SIG-M5 treated with dmso at 0.1 percent for 504 hours (cell line): ENCODE measurements around the gene GRIK3.

Experiments used
- DNase-seq: peaks from one replicate; lab custom pipeline; 2025; ENCODE audit not compliant: unreplicated experiment; lab: John Stamatoyannopoulos, UW

GRIK3 gene

DNA sequence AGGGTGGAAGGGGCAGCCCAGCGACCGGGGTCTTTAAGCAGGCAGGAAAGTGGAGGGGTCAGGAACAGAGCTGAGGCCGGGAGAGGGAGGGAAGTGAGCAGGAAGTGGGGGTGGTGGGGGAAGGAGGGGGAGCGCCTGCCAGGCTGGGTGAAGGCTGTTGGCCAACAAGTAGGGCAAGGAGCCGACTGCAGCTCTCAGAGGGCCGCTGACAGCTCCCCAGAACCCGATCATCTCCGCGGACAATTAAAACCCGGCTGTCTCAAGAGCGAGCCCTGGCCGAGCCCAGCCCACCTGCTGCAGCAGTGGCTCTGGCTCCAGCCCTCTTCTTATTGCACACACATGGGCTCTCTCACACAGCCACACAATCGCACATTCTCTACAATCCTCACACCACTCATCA lies 51.6 kb downstream of the GRIK3 start:
- DNase-seq: no peak

DNA sequence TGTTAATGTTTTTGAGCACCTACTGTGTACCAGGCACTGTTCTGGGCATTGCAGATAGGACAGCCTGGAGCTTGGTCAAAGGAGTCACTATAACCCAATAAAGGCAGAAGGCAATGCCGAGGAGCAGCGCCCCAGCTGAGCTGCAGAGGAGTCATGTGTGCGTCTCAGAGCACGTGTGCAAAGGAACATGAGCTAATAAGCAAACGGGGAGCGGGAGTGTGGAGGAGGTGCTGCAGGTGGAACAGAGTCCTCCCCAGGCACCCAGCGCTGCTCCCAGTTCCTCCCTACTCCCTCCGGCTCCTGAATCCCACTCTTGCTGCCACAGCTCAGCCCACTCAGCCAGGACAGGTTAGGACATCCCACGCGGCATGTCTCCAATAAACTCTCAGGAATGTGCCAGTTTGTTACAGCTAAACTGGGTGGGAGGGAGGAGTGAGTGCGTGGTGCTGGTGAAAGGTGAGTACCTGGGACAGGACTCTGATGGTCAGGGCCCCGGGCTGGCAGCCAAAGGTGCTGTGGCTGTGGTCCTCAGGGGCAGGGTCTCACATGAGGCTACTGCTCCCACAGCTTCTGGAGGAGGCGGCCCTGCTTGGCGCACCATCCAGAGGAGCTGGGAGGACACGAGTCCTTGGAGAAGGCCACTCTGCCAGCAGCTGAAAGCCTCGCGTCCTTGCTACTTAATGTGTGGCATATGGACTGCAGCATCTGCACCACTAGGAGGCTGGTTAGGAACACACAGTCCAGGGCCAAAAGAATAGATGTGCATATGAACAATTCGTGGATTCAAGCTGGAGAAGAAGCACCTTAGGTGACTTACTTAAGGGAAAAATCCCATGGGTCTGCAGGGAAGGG lies 52.3 kb downstream of the GRIK3 start:
- no peak for DNase-seq

DNA sequence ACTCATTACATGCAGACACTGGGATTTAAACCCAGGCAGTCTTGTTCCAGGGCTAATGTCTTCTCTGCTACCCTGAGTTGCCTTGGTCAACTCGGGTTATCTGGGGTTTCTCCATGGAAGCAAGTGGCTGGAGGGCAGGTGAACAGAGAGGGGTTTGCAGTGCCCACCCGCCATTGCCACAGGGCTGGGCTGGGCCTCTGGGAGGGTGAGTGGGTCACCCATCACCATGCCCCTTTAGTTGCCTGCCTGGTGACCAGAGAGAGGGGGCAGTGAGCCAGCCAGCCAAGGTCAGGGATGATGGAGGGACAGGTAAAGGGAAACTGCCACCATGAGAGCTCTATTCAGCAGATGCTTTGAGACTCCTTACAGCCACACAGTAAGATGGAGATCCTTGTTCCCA lies 53.2 kb downstream of the GRIK3 start:
- no peak for DNase-seq

DNA sequence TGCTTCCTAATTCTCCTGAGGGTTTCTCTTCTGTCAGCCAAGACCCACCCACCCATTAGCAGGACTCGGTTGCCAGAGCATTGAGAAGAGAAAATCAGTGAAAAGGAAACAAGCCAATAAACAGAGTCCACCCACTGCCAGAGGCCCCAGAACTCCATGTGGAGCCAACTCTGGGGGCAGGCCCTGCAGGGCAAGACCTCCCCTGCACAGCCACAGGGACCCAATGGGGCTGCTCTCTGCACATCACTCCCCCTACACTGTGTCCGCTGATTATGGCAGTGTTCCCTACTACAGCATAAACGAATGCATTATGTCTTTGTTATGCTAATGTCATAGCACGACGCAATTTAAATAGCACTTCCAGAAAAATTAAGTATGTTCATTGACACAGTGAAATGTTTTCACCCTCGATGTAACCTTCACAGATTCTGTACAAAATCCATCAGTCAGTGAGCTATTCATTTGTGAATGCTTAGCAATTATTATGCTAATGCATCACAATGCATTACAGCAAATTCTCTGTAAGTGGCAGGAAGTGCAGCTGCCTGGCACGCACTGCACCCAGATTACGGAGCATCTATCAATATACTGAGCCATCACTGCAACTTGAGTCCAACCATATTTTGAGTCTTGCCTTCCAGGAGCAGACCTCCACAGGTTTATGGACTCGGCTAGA lies 56.4 kb downstream of the GRIK3 start:
- no peak for DNase-seq

DNA sequence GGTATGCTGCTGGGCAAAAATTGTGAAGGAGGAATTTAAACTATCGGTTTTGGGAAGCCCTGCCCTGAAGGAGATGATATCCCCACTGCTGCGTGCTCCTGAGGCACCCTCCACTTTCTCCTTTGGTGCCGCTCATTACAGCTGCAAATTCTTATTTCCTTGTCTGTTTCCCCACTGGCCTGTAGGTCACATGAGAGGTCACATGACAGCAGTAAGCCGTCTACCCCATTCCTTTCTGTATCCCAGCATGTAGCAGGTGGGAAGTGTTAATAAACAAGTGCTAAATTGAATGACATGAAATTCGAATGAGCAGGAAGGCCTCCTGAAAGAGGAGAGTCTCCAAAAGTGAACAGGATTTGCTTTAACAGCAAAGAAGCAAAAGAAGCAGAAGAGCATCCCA lies 58.7 kb downstream of the GRIK3 start:
- DNase-seq: no peak

DNA sequence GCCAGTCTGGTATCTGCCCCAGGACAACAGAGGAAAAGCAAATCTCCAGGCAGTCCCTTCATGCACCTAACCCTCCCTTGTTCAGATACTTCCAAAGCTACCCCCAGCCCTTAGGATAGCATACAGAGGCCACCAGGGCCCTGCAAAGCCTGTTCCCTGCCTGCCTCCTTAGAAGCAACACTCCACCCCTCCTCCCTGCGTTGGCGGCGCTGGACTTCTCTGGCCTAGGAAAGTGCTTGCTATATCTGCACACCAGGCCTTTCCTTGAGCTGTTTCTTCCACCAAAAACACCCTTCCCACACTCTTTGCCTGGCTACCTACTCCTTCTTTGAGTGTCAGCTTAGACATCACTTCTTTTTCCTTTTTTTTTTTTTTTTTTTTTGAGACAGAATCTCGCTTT lies 61.3 kb downstream of the GRIK3 start:
- no peak for DNase-seq

DNA sequence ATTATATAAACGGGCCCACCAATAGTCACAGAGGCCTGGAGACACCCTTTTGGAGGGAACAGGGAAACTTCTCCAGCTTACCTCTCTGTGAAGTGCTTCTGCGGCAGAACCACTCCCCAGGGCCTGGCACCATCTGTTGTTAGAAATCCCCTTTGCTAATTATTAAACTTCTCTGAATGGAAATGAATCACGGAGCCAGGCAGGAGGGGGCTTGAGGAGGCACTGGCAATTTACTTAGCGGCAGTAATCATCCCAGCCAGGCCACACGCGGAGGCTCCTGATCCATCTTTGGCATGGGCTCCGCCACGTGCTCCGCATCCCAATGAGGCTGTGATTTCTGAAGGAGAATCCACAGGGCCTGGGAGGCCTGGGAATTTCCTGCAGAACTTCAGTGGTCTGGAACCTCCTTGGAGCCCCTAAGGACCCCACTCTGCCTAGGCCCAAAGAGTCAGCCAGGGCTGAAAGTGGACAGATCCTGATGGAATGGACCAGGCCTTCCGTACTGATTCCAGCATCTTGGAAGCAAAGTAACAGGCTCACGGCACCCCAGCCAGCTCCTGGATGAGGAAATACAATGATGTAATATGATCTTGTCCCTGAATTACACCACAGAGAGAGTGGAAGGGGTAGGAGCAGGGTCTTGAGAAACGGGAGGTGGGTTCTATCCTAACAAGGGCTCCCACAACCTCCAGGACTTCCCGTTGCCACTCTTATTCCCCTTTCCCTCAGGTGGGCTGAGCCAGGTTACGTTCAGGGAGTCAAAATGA lies 62.3 kb downstream of the GRIK3 start:
- DNase-seq: no peak

DNA sequence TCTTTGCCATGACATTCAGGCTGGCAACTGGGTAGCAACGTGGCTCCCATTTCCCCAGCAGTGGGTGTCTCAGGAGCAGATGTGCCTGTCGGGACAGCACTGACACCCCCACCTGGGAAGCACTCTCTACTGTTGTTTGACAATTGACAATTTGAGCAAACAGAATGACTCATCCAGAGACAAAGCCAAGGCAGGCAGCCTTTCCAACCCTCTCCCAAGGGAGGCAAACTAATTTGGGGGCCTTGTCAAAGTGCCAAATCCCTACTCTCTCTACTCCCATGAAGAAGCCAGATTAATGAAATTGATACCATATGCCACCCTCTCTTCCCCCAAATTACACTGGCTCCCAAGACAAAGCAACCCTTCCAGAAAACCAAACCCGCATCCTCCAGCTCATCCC lies 65.6 kb downstream of the GRIK3 start:
- no peak for DNase-seq

DNA sequence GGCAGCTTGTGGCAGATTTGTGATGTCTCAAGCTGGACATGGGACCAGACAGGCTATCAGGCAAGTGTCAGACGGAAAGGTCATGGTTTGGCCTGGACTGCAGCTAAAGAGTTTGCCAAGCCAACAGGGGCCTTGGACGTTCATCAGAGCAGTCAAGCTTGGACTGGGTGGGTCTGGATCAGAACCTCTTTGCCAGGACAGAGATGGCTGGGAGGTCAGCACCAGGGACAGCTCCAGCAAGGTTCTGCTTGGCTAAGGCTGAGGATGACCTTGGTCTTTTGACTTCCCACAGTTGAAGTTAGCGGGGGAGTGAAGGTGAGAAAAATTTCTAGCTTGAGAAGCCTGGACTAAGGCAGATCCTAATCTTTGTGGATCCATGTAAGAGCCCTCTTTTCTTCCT lies 68.1 kb downstream of the GRIK3 start:
- DNase-seq: no peak

DNA sequence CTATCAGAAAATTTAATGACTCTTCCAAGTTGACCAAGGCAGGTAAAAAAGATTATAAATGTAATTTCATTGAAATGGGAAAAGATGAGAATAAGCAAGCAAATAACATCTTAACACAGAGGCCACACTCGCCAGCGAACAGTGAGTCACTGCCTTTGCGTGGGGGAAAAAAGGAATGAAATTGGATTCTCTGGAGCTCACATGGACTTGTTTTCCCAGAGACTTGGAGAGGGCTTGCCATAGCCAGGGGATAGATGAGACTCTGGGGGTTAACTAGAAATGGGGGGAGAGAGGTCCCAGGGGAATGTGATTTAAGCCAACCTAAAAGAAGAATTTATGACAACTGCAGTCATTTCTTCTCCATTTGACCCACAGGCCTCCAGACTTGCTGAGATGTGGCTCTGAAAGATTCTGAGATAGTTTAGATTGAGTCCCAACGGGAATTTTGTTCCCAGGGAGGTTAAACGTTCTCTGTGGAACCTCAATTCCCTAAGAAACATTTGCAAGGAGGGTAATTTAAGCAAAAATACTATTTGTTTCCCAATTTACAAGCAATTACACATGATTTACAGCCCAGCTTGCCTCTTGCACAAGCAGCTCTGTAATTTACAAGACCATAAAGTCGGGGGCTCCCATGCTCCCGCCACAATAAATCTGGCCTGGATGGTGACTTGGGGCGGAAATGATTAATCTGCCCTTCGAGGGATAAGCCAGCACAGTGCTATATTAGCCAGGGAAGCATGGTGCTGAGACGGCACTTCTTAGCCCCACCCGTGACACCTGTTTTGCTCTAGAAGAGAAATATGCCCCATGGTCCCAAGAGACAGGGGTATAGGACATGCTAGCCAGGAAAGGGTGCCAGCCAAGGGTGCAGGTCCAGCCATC lies 68.8 kb downstream of the GRIK3 start:
- DNase-seq: no peak

DNA sequence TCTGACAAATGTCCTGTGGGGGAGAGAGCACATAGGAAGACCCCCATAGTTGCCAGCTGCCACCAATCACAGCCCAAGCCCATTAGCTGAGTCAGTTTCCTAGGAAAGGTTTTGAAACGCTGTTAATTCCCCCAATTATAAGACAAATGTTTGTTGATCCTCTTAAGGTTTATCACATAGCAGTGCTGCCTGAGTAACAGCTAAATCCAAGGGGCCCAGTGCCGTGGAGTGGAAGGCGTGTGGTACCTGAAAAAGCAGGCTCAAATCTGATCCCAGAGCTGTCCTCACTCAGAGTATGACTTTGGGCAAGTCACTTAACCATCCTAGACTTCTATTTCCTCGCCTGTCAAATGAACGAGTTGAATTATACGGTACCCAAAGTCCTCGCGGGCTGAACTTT lies 69.5 kb downstream of the GRIK3 start:
- DNase-seq: no peak

DNA sequence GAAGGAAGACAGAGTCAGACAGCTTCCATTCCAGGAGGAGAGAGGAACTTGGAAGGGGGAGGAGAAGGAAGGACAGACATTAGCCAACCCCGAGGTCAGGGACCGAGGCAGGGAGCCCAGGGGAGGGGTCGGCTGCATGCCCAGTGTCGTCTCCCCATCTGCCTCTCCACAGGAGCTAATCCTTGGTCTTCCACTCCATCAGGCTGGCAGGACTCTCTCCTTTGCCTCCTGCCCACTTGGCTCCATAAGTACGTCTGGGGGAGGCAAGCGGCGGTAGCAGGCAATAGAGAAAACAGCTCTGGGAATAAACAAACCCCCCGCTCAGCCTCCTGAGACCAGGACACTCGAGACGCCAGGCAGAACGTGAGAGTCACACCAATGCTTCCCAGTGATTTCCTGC lies 71.3 kb downstream of the GRIK3 start:
- no peak for DNase-seq

DNA sequence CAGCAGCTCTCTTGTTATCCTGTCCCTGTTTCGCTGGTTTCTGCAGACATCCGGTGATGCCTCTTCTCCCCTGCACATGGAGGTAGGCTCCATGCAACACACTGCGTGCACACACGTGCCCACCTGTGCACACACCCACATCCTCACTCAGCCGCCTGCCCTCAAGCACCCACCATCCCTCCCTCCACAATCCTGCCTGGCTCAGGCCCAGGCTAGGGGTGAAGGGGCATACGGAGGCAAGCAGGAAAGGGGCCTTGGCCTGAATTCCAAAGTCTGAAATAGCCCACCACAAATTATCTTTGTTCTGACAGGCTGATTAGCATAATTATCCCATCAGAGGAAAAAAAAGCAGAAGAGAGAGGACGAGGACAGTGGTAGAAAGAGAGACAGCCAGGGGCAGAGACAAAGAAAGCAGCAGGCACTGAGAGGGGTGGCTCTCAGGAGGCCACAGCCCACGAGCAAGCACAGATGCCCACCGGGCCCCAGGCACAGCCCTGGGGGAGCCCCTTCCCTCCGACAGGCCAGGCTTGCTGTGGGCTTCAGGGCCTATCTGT lies 73.2 kb downstream of the GRIK3 start:
- no peak for DNase-seq

DNA sequence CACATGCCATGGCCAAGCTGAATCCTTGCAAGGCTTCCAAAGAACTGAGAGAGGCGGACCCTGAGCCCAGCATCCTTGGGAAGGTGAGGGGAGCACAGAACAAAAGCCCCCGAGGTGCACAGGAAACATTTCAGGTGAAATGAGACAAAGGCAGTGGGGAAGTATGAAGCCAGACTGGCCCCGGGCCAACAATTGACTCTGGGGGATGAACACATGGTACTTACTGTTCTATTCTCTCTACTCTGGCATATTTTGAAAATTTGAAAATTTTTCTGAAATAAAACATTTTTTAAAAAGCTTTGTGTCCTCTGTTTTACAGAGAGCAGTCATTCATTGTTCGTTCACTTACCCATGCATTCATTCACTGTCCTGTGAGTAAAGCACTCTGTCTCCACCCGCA lies 77.7 kb downstream of the GRIK3 start:
- no peak for DNase-seq

DNA sequence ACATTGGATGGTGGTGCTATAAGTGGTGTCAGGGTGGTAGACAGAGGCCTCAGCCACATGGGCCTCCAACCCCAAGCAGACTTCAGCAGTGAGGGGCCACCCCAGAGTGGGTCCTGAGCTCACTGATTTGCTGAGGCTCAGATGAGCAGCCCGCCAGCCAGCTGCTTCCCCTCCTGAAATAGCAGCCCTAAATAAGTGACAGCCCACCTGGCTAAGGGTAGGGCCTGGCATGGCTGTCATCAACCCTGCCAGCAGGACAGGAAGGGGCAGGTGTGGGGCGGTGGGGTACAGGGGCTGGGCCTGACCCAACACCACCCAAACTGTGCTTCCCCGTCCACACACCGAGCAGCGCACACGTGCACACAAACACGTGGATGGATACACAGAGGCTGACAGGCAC lies 79.3 kb downstream of the GRIK3 start:
- DNase-seq: no peak

DNA sequence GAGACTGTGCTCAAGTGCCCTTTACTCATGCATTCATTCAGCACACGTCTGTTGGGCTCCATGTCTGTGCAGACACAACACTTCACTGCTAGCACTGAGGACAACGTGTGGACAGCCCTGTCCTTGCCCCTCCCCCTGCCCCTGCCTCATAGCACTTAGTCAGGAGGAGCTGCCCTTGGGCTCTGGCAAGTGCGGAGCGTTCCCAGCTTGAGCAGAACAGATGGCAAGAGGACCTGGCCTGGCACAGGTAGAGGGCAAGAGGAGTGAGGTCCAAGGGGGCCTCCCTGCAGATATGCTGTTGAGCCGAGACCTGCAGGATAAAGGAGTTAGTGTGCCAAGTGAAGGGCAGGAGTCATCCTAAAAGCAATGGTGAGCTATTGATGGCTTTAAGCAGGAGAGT lies 81.3 kb downstream of the GRIK3 start:
- no peak for DNase-seq

DNA sequence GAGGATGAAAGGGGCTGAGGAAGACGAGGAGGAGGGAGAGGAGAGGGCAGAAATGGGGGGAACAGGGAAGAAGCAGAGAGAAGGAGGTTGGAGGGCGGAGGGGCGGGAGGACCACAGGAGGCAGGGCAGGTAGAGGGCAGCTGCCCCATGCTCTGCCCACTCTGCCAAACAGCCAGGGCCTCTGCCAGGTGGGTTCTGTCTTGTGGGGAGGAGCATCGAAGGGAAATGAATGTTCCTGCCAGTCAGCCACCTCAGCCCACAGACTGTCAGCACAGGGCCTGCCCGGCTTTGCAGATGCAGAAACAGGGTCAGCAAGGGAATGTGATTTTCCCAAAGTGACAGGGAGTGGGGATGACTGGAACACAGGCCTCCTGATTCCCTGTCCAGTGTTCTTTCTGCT lies 82.6 kb downstream of the GRIK3 start:
- DNase-seq: no peak

DNA sequence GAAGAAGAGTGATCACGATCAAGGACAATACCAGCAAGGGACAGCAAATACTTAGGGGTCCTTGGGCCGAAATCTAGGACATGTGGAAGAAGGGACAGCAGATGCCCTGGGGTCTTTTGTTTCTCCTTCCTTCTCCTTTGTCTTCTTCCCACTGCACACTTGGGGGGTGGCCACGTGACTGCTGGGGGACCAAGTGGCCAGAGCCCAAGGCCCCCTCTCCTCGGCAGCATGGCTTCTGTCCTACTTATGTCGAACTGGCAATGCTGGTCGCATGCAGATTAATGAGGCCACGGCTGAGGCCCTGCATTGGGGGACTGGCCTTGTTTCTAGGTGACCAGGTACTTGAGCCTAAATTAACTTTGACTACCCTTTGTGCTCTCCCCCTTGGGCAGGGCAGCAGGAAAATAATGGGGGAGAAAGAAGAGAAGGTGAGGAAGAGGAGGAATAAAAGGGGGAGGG lies 83.0 kb downstream of the GRIK3 start:
- no peak for DNase-seq

DNA sequence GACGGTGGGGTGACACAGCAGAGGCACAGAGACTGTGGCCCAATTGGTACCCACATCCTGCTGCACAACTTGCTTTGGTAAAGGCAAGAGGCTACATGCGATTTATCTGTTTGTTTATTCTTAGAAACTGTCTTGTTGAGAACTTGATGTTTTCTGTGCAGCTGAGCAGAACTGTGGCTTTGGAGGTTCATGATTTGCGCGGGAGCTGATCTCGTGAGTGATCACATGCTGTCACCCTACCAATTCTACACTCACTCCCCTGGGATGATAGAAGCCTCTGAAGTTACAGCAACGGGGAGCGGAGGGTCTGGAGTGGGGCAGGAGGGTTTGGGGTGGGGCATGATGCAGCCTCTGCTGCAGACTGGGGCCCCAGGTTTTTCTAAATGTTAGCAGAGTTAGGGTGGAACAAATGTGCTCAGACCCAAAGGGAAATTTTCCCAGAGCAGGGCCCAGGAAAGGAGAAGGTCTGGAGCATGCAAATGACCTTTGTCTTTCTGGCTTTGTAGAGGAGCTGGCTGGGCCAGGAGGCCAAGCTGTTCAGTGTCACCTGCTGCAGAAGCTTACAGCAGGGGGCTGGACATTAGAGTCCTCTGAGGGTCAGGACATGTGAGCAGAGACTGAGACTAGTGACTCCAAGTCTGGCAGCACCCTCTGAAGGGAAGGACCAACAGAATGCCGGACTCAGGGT lies 83.6 kb downstream of the GRIK3 start:
- DNase-seq: no peak

DNA sequence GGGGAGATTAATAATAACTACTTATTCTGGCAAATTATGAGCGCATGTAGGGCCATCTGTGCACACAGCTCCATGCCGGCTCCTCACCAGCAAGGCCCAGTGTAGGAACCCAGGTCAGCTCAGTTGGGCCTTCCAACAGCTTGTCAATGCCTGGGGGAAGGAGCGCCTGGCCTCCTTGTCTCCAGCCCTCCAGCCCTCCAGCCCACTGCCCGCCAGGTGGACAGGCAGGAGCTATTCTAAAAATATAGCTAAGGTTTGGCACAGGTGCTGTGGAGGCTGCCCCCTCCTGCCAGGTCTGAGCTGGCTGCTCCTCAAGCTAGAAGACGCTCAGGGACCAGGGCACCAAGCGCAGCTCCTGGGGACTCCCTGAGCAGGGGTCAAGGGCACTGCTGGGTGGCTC lies 85.7 kb downstream of the GRIK3 start:
- DNase-seq: no peak
